GM19395 (cell line): ENCODE measurements around the gene ZNF184.

Experiments
- ATAC-seq: cut with Tn5 transposase; IDR thresholded peaks from one replicate; pipeline ENCODE4 v1.9.1; 2021; ENCODE audit warnings: mild to moderate bottlenecking, moderate library complexity; ENCODE audit not compliant: unreplicated experiment

The ZNF184 gene

DNA sequence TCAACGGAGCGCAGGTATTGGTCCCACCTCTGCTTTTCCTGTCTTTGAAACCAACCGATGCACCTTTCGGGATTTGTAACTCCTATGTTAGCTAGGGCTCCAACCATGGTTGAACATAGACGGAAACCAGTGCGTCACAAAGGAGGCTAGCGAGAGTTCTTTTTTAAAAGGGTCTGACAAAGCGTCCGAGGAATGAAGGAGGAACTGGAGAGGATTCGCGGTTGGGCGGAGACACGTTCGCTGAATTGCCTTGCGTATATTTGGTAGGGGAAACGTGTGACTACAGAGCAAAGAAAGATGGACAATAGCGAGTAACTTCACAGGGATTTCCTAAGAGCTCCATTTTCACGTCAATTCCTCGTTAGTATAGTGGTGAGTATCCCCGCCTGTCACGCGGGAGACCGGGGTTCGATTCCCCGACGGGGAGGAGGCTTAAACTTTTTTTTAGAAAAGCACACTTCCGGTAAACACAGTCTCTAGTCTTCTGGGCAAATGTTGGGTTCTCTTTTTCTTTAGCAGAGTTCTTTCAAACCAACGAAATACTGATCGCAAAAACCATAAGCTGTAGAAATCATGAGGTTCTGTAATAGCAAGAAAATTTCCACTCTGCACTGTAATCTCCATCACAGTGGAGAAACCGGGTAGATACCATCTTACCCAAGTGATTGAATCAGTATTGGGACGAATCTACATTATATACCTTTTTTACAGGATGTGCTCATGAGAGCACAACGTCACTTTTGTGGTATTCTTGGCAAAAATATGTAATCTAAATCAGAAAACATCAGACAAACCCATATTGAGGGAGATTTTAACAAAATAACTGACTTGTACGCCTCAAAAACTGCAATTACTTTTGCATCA is 6.6 kb upstream of the ZNF184 start:
- peak; percentile 58 for ATAC-seq

DNA sequence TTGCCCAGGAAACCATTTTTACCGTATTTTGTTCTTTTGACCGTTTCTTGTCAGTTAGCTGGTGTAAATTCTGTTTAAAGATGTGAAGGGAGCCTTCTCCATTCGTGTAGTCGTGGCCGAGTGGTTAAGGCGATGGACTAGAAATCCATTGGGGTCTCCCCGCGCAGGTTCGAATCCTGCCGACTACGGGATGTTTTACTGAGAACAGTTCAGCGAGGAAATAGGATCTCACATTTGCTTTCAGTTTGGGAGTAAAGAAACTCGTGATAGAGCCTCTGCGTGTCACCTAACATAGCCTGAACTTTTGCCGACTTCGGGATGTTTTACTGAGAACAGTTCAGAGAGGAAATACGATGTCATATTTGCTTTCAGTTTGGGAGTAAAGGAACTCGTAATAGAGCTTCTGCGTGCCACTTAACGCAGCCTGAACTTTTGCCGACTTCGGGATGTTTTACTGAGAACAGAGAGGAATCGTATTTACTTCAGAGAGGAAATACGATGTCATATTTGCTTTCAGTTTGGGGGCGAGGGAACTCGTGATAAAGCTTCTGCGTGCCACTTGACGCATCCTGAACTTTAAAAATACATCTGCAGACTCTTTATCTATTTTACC is 5.9 kb upstream of the ZNF184 start:
- ATAC-seq: peak; percentile 69

DNA sequence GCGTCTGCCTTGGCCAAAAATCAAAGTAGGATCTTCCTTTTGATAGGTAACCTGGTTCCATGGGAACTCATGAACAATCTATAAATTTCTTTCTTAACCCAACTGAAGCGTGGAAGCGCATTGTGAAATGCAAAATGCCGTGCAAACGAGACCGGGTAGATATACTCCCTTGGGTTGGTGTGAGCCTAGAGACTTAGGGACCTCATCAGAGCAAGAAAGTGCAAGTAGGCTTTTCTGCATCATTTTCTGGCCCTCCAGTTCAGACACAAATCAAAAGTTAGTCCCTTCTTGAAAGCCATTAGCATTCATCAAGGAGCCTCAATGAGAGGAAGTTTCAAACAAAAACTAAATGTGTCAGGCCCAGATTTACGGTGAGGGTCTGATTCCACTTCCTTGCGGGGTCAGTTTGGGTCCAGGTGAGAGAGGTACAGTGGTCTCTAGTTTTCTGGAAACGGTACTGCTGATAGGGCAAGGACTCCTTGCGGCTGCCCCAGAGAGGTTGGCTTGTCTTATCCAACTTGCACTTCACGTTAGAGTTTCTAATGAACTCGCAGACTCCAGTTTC is 5.3 kb upstream of the ZNF184 start:
- peak; percentile 20 for ATAC-seq

- ATAC-seq: no peak
Observed at GRCh38 chr6:27477318-27478013, 4.6 kb upstream of the ZNF184 start.

DNA sequence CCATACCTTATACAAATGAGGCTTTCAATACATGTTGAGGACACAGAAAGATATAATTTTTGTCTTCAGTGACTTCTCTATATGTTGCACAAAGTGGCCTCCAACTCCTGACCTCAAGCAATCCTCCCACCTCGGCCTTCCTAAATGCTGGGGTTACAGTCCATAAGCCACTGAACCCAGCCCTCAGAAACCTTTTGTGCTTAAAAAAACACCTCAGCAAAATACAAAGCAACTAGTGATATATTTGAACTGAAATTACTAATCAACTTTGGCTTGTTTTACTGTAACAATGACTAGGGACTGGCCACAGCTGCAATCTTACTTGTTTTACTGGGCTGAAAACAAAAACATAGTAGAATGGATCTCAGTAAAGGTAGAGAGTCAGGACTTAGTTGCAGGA is 3.2 kb upstream of the ZNF184 start:
- no peak for ATAC-seq

GRCh38 chr6:27474672-27475071 is 1.8 kb upstream of the ZNF184 start:
- ATAC-seq: no peak

DNA sequence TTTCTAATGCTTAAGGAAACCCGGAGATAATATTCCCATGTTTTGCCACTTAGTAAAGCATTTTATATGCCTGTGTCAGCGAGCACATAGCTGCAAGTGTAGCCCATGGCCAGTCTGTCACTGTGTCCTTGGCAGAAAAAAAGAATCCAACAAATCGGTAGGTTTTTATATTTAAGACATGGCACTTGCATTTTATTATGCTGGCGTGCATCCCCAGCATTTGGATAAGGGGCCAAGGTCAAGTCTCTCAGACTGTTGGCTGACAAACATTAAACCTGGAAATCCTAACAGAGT is 1.2 kb upstream of the ZNF184 start:
- ATAC-seq: no peak

DNA sequence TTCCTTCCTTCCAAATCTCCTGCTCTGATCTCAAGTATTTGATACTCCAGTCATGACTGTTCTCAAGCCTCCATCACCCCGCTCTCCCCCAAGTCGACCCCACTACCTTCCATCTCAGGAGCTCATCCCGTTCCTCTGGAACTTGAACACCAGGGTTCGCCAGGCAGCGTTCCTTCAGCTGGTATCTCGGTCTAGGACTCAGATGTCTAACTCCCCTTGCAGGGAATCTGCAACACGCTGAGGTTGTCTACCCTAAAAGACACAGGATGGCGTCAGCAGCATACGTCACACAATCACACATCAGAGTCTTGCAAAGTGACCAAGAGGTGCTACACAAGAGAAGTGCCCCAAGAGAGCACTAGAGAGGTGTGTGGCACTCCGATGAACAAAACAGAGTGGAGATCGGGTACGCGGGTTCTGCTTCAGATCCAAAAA is 706 bp downstream of the ZNF184 start:
- ATAC-seq: peak; percentile 49

GRCh38 chr6:27471365-27472115 is 1.4 kb downstream of the ZNF184 start:
- ATAC-seq: no peak

DNA sequence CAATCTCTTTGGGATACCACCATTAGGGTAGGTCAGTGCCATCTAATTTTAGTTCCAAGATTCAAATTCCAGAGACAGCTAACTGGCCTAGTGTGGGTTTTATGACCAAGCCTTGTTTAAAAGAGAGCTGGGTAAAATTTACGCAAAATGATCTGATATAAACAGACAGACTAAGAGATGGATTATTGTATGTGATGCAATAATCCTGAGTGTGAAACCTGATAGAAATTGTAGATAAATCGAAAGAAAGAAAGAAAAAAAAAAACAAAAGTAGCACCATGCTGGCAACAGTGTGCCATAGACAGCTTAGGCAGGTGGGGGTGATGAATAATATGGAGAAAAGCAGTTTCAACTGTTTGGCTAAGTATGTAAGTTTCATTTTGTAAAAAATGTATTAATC is 2.9 kb downstream of the ZNF184 start:
- ATAC-seq: no peak

GRCh38 chr6:27468334-27468733 is 4.6 kb downstream of the ZNF184 start:
- no peak for ATAC-seq

GRCh38 chr6:27452496-27452897 is 20.4 kb downstream of the ZNF184 start:
- ATAC-seq: no peak

GRCh38 chr6:27451660-27452390 is 21.1 kb downstream of the ZNF184 start:
- no peak for ATAC-seq

GRCh38 chr6:27448456-27448855 is 24.4 kb downstream of the ZNF184 start:
- no peak for ATAC-seq

DNA sequence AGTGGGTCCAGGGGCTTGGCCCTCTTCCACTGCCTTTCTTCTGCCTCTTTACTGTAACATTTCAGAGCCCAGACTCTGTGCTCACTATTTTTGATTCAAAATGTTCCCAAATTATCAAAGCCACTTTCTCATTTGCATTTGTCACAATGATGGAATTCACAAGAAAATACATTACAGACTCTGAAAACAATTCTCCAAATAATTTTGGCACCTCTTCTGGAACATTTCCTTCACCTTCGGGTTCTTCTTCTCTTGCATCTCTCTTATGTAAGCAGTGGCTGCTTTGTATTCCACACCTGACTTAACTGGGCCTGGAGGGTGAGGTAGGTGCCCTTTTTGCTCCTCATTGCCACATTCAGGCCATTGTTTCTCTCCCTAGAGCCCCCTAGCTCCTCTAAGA is 30.0 kb downstream of the ZNF184 start:
- no peak for ATAC-seq

- no peak for ATAC-seq
Observed at GRCh38 chr6:27441001-27441400, 31.9 kb downstream of the ZNF184 start.

- ATAC-seq: no peak
Observed at GRCh38 chr6:27439371-27439770, 33.5 kb downstream of the ZNF184 start.

DNA sequence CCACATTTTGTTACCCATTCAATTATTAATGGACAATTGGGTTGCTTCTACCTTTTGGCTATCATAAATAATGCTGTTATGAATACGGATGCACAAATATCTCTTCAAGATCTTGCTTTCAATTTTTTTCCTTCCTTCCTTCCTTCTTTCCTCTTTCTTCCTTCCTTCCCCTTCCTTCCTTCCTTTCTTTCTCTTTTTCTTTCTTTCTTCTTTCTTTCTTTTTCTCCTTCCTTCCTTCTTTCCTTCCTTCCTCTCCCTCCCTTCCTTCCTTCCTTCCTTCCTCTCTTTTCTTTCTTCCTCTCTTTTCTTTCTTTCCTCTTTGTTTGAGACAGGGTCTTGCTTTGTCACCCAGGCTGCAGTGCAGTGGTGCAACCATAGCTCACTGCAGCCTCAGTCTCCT is 39.2 kb downstream of the ZNF184 start:
- ATAC-seq: no peak

GRCh38 chr6:27428966-27429365 is 43.9 kb downstream of the ZNF184 start:
- ATAC-seq: no peak

GRCh38 chr6:27428502-27428901 is 44.4 kb downstream of the ZNF184 start:
- ATAC-seq: no peak
